ENCODE measurements around the gene SCGB3A1.

SCGB3A1 gene

DNA sequence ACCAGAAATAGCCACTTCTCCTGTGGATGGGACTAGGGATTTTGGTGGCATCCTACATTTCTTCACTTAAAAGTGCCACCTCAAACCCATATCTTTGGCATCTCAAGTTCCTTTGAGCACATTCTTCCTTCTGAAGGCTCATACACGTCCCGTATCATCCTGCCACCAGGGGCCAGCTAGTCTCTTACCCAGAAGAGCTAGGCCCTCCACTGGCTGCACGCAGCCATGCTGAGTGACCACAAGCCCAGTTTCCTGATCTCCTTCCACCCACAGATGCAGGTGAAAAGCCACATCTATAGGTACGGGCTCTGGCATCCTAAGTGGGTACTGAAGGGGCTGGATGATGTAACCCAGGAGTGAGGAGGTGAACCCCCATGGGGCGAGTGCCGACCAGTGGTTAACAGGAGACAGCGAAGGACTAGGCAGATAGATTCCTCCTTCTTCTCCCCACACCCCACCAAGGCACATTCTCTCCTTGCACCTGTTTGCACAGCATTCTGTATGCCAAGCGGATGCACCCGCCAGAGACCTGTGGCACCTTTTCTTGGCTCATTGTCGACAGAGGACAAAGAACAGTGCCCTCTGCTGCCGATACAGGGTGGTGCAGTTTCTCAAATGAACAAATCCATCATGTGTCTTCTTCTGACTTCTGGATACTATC lies 14.4 kb upstream of the SCGB3A1 start:
- Histone ChIP-seq H3K4me2 (ENCODE audit: low read depth, low read length, poor library complexity, severe bottlenecking) (no peak overlapping the region), H4K20me1 (ENCODE audit: insufficient read depth, low read length, poor library complexity, severe bottlenecking) (no peaks in the 10 kb centered on the region), H2AFZ (ENCODE audit: low read length) (no peak overlapping the region), H3K4me3 (ENCODE audit: low read length, poor library complexity, severe bottlenecking) (no peak overlapping the region), H3K9ac (ENCODE audit: low read depth, low read length, poor library complexity, severe bottlenecking) (no peak overlapping the region), H3K9me3 (ENCODE audit: insufficient read depth, low read depth, low read length) (no peaks in the 10 kb centered on the region), H3K4me1 (ENCODE audit: insufficient read depth, low read length, poor library complexity, severe bottlenecking) (no peaks in the 10 kb centered on the region), H3K79me2 (ENCODE audit: insufficient read depth, low read length) (no peaks in the 10 kb centered on the region), H3K36me3 (ENCODE audit: insufficient read depth, low read length) (no peaks in the 10 kb centered on the region), H3F3A (ENCODE audit: low read depth) (no peaks in the 10 kb centered on the region), H3K27me3 (ENCODE audit: insufficient read depth, low read length, poor library complexity, severe bottlenecking) (no peaks in the 10 kb centered on the region), H3K9me2 (replicated peaks; ENCODE audit: low read depth, low read length) (no peaks in the 10 kb centered on the region)
- TF ChIP-seq EZH2phosphoT487 (IDR thresholded peaks at IDR 0.05; ENCODE audit: borderline replicate concordance) (no peak), CTCF (conservative IDR thresholded peaks at IDR 0.05; ENCODE audit: low read length) (peak; percentile 64)

GRCh38 chr5:180604271-180604670 lies 13.0 kb upstream of the SCGB3A1 start:
- Histone ChIP-seq H3K79me2 (ENCODE audit: insufficient read depth, low read length) (no peaks in the 10 kb centered on the region), H3K4me3 (ENCODE audit: low read length, poor library complexity, severe bottlenecking) (no peak overlapping the region), H3K9ac (ENCODE audit: low read depth, low read length, poor library complexity, severe bottlenecking) (no peak overlapping the region), H3K4me1 (ENCODE audit: insufficient read depth, low read length, poor library complexity, severe bottlenecking) (no peaks in the 10 kb centered on the region), H2AFZ (ENCODE audit: low read length) (no peak overlapping the region), H3K27me3 (ENCODE audit: insufficient read depth, low read length, poor library complexity, severe bottlenecking) (no peaks in the 10 kb centered on the region), H3K9me3 (ENCODE audit: insufficient read depth, low read depth, low read length) (no peaks in the 10 kb centered on the region), H4K20me1 (ENCODE audit: insufficient read depth, low read length, poor library complexity, severe bottlenecking) (no peaks in the 10 kb centered on the region), H3K9me2 (replicated peaks; ENCODE audit: low read depth, low read length) (no peaks in the 10 kb centered on the region), H3K4me2 (ENCODE audit: low read depth, low read length, poor library complexity, severe bottlenecking) (no peak overlapping the region), H3F3A (ENCODE audit: low read depth) (no peaks in the 10 kb centered on the region), H3K36me3 (ENCODE audit: insufficient read depth, low read length) (no peaks in the 10 kb centered on the region)
- no peak for TF ChIP-seq EZH2phosphoT487 (IDR thresholded peaks at IDR 0.05; ENCODE audit: borderline replicate concordance)
- no peak for TF ChIP-seq CTCF (conservative IDR thresholded peaks at IDR 0.05; ENCODE audit: low read length)

GRCh38 chr5:180603076-180603594 lies 11.8 kb upstream of the SCGB3A1 start:
- TF ChIP-seq EZH2phosphoT487 (IDR thresholded peaks at IDR 0.05; ENCODE audit: borderline replicate concordance) = no peak
- no peak for TF ChIP-seq CTCF (conservative IDR thresholded peaks at IDR 0.05; ENCODE audit: low read length)
- no peak overlapping the region for H3K9ac ChIP-seq (ENCODE audit: low read depth, low read length, poor library complexity, severe bottlenecking)
- H3K4me3 ChIP-seq (ENCODE audit: low read length, poor library complexity, severe bottlenecking) = no peak overlapping the region
- H2AFZ ChIP-seq (ENCODE audit: low read length) = no peak overlapping the region
- no peaks in the 10 kb centered on the region for H3K27me3 ChIP-seq (ENCODE audit: insufficient read depth, low read length, poor library complexity, severe bottlenecking)
- H3K36me3 ChIP-seq (ENCODE audit: insufficient read depth, low read length) = no peaks in the 10 kb centered on the region
- H3K4me1 ChIP-seq (ENCODE audit: insufficient read depth, low read length, poor library complexity, severe bottlenecking) = no peaks in the 10 kb centered on the region
- H3K4me2 ChIP-seq (ENCODE audit: low read depth, low read length, poor library complexity, severe bottlenecking) = no peak overlapping the region
- no peaks in the 10 kb centered on the region for H4K20me1 ChIP-seq (ENCODE audit: insufficient read depth, low read length, poor library complexity, severe bottlenecking)
- no peaks in the 10 kb centered on the region for H3K79me2 ChIP-seq (ENCODE audit: insufficient read depth, low read length)
- no peaks in the 10 kb centered on the region for H3F3A ChIP-seq (ENCODE audit: low read depth)
- no peaks in the 10 kb centered on the region for H3K9me3 ChIP-seq (ENCODE audit: insufficient read depth, low read depth, low read length)
- H3K9me2 ChIP-seq (replicated peaks; ENCODE audit: low read depth, low read length) = no peaks in the 10 kb centered on the region

Data from Loucy (cell line).